K562 (cell line): ENCODE data around the gene ANKRD31. TPM values are rescaled to one million over a fixed set of nuclear protein-coding genes. Genes with fewer than 3 reads are reported as not detected.

ENCODE experiments used
- ATAC-seq: fragments of 200-7000 bp; cut with Tn5 transposase; 3 replicates; pipeline ENCODE4 v1.9.1; 2020; ENCODE audit warnings: moderate library complexity
- BruUV-seq: library from RNA; stranded (reverse); fragments of 400-500 nt; replicated peaks from 2 replicates; lab custom pipeline; 2021; lab: Mats Ljungman, UMichigan
- CTCF ChIA-PET: fragments of 300-600 bp; formaldehyde crosslinking; extraction: SDS; loops from one replicate; lab custom pipeline; 2021; ENCODE audit warnings: low intra/inter-chr PET ratio; lab: Yijun Ruan, JAX
- POLR2A ChIA-PET: fragments of 300-600, 350-650 bp; sonication (Branson Sonifier 250); formaldehyde crosslinking; extraction: SDS; loops from one replicate; lab custom pipeline; 2021; ENCODE audit warnings: antibody characterized with exemption, inconsistent platforms; lab: Yijun Ruan, JAX
- DNase-seq, 4 experiments: peaks; one replicate each; pipeline versions ENCODE4 v3.0.0 to v3.0.0-alpha.2; 2011 to 2018; ENCODE audit warnings: low spot score in 3 of 4, mixed read lengths in 3 of 4; ENCODE audit errors: extremely low read depth in 1 of 4
- FAIRE-seq: peaks from 2 replicates; lab custom pipeline; 2011; peaks lifted over from hg19 to GRCh38; lab: Jason Lieb, UNC
- H2AFZ ChIP-seq: 2 replicates; pipeline ENCODE4 v1.6.0; 2011; ENCODE audit warnings: low read depth, low read length, control low read depth, inconsistent platforms
- H3K27ac ChIP-seq: fragments of 200-600 bp; 3 replicates; pipeline ENCODE4 v1.8.0; 2011; ENCODE audit warnings: low read depth, mild to moderate bottlenecking, control low read depth, inconsistent platforms, low read length, moderate library complexity, mixed read lengths; ENCODE audit errors: extremely low read depth
- H3K27me3 ChIP-seq, 2 experiments: fragments of 300-600 bp in 1 of 2; 2 replicates in 1 of 2; 3 replicates in 1 of 2; pipeline versions ENCODE4 v1.6.0 to v1.8.0; 2011; ENCODE audit warnings: inconsistent platforms in 2 of 2, low read length in 2 of 2, mild to moderate bottlenecking in 1 of 2, mixed read lengths in 1 of 2, moderate library complexity in 1 of 2; ENCODE audit not compliant: control insufficient read depth in 2 of 2, insufficient read depth in 2 of 2
- H3K36me3 ChIP-seq: fragments of 300-600 bp; 3 replicates; pipeline ENCODE4 v1.8.0; 2011; ENCODE audit warnings: mild to moderate bottlenecking, low read length, inconsistent platforms; ENCODE audit not compliant: control insufficient read depth, insufficient read depth
- H3K4me1 ChIP-seq, 2 experiments: fragments of 200-600 bp in 1 of 2; replicated peaks in 1 of 2; 2 replicates in 1 of 2; 3 replicates in 1 of 2; pipeline versions ENCODE4 v1.5.1 to v1.8.0; 2011; ENCODE audit warnings: inconsistent platforms in 2 of 2, low read length in 2 of 2, mild to moderate bottlenecking in 1 of 2, mixed read lengths in 1 of 2, moderate library complexity in 1 of 2; ENCODE audit not compliant: control insufficient read depth in 2 of 2, insufficient read depth in 2 of 2
- H3K4me2 ChIP-seq: 2 replicates; pipeline ENCODE4 v1.6.1; 2011; ENCODE audit warnings: low read length, control low read depth, inconsistent platforms, mixed read lengths; ENCODE audit not compliant: insufficient read depth
- H3K4me3 ChIP-seq: fragments of 200-600 bp; sonication (generic), shearing (Covaris generic); 2 replicates; pipeline ENCODE4 v1.5.1; 2016; ENCODE audit warnings: control low read depth, inconsistent platforms
- H3K79me2 ChIP-seq: fragments of 200-600 bp; 3 replicates; pipeline ENCODE4 v1.8.0; 2011; ENCODE audit warnings: low read length, inconsistent platforms; ENCODE audit not compliant: control insufficient read depth, insufficient read depth
- H3K9ac ChIP-seq, 2 experiments: 2 replicates each; pipeline versions ENCODE4 v1.6.0 to v1.6.1; 2011; ENCODE audit warnings: low read depth in 2 of 2, low read length in 2 of 2, control low read depth in 1 of 2, inconsistent platforms in 1 of 2, mild to moderate bottlenecking in 1 of 2, mixed read lengths in 1 of 2; ENCODE audit not compliant: insufficient read depth in 1 of 2
- H3K9me1 ChIP-seq: one replicate; pipeline ENCODE4 v1.6.0; 2011; ENCODE audit warnings: inconsistent platforms, mild to moderate bottlenecking, low read length, moderate library complexity; ENCODE audit not compliant: control insufficient read depth, insufficient read depth
- H3K9me3 ChIP-seq: replicated peaks from 2 replicates; pipeline ENCODE4 v1.5.1; 2011; ENCODE audit warnings: low read depth, low read length, inconsistent platforms; ENCODE audit not compliant: control insufficient read depth, insufficient read depth
- H4K20me1 ChIP-seq: replicated peaks from 2 replicates; pipeline ENCODE4 v1.6.1; 2011; ENCODE audit warnings: low read length, inconsistent platforms, mixed read lengths; ENCODE audit not compliant: control insufficient read depth, insufficient read depth
- CCAR2 ChIP-seq: fragments of 200-400 bp; formaldehyde crosslinking; IDR thresholded peaks from 2 replicates; pipeline ENCODE4 v1.6.1; 2017; ENCODE audit warnings: mild to moderate bottlenecking, low read depth, low read length
- FOSL1 ChIP-seq: fragments of 200-800 bp; sonication (Bioruptor generic); conservative IDR thresholded peaks from 2 replicates; pipeline ENCODE4 v1.6.1; 2016; ENCODE audit warnings: missing genetic modification characterization, missing compliant biosample characterization
- NR3C1 ChIP-seq: sonication (generic); formaldehyde crosslinking; IDR thresholded peaks from 2 replicates; pipeline ENCODE4 v1.8.1; 2022; ENCODE audit warnings: missing genetic modification reagents
- PHF21A ChIP-seq: fragments of 450-650 bp; IDR thresholded peaks from 2 replicates; pipeline ENCODE4 v1.6.1; 2017; ENCODE audit warnings: low read depth, borderline replicate concordance
- WGBS: fragments of 100-300 bp; shearing (Covaris generic); methylation state at CpG from one replicate; pipeline ENCODE4 v1.1.6; 2016; ENCODE audit warnings: low coverage, mixed read lengths; ENCODE audit not compliant: insufficient coverage; ENCODE audit errors: missing lambda C conversion rate; 5-methylcytosine and 5-hydroxymethylcytosine counted together
- in situ Hi-C: fragments of 300-500 bp; cut with MboI; formaldehyde crosslinking; loops from 4 replicates; pipeline ENCODE4 v1.15.0; 2018; ENCODE audit warnings: inconsistent platforms, mixed read lengths
- intact Hi-C: fragments of 100-400 bp; cut with micrococcal nuclease; formaldehyde crosslinking; loops from 2 replicates; pipeline ENCODE4 v1.14.2; 2022
- polyA plus RNA-seq, 8 experiments: library from polyadenylated mRNA; depleted of rRNA in 4 of 8; stranded (reverse) in 5 of 8; unstranded in 3 of 8; fragments of >200 nt; fragmentation: Nextera tagmentation in 2 of 8; fragmentation: Illumina TruSeq in 1 of 8; extraction: Ambion mirVana in 2 of 8; extraction: Trizol in 1 of 8; gene quantifications; 2 replicates each; pipeline versions ENCODE4 v1.2.1 to v1.2.3, GENCODE V29; 2011 to 2014; ENCODE audit warnings: inconsistent platforms in 1 of 8, missing spikeins in 1 of 8
- total RNA-seq, 7 experiments: library from RNA; depleted of rRNA in 6 of 7; stranded (reverse); fragments of >200 nt in 6 of 7; fragmentation: Illumina TruSeq in 2 of 7; extraction: Trizol in 2 of 7; gene quantifications; 2 replicates each; pipeline versions ENCODE4 v1.2.1 to v1.2.3, GENCODE V29; 2011 to 2021; ENCODE audit warnings: low replicate concordance in 1 of 7
- TF ChIP-seq, protein P1 (sequence below): fragments of 450-650 bp; formaldehyde crosslinking; IDR thresholded peaks from 2 replicates; pipeline ENCODE4 v1.4.0; 2020; ENCODE audit warnings: mild to moderate bottlenecking, moderate library complexity

The ANKRD31 gene
- total and polyA plus RNA-seq, 9 of the 15 experiments (the other 6 are each of a cell fraction or from before 2014, with no cell fraction given) = under 0.01 to 0.11 (median 0.05) TPM; not detected in 1

DNA sequence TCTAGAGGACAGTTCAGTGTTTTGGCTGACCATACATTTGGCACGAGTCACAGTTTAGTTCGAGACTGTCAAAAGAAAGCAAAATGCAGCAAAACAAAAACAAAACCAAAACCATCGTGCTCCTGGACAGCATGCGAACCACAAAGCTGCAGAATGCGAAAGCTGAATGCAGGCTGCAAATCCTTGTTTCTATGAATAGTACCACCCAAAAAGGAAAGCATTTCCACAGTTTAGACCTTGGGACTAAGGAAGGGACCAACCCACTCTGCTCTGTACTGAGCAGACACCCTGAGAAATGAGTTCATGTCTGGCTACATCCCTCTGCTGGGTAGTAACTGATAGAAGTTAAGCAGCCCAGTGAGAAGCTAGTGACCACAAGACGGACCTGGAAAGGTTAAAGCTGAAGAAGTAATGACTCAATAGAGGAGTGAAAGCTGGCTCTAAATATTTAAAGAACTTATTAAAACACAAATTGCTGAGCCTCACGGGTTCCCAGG is 188.2 kb downstream of the ANKRD31 start:
- intact Hi-C loops = loop anchor here (5.0 kb wide), 1 partner anchor 219 kb away; no protein-coding TSS in a partner anchor
- ChIA-PET CTCF (no interaction called here), POLR2A (interaction anchor here (0.6 kb wide), 1 partner anchor 1216 kb away, joined by 3 read pairs; no protein-coding TSS in a partner anchor)
- Histone ChIP-seq H3K27me3 (peaks cover 7 to 24% of the 10 kb centered on the region in 2 experiments; a peak in 4 of 5 replicates), H4K20me1 (no peaks in the 10 kb centered on the region), H2AFZ (no peak overlapping the region), H3K4me1 (peaks cover 0 to 13% of the 10 kb centered on the region in 2 experiments; a peak in 3 of 5 replicates), H3K9ac (no peak overlapping the region), H3K36me3 (no peaks in the 10 kb centered on the region), H3K4me2 (no peak overlapping the region), H3K9me3 (no peaks in the 10 kb centered on the region), H3K79me2 (no peaks in the 10 kb centered on the region), H3K27ac (no peak overlapping the region), H3K4me3 (no peak overlapping the region), H3K9me1 (no peaks in the 10 kb centered on the region)
- DNase-seq (no peak), FAIRE-seq (no peak), ATAC-seq (no peak)
- TF ChIP-seq PHF21A (no peak), CCAR2 (no peak), NR3C1 (CRISPR knock-in tag) (no peak), FOSL1 (tag) (no peak)
- TF ChIP-seq, protein P1, sequence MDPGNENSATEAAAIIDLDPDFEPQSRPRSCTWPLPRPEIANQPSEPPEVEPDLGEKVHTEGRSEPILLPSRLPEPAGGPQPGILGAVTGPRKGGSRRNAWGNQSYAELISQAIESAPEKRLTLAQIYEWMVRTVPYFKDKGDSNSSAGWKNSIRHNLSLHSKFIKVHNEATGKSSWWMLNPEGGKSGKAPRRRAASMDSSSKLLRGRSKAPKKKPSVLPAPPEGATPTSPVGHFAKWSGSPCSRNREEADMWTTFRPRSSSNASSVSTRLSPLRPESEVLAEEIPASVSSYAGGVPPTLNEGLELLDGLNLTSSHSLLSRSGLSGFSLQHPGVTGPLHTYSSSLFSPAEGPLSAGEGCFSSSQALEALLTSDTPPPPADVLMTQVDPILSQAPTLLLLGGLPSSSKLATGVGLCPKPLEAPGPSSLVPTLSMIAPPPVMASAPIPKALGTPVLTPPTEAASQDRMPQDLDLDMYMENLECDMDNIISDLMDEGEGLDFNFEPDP (CRISPR knock-in tag) = no peak
- in situ Hi-C loops = no loop called here
- BruUV-seq = no TSS peak
- WGBS = 3% methylated on average over 7 of the region's 7 CpGs
